A172 (cell line): ENCODE data around the gene CPNE5. TPM values are rescaled to one million over a fixed set of nuclear protein-coding genes. Genes with fewer than 3 reads are reported as not detected.

Experiments used
- DNase-seq: peaks from one replicate; pipeline ENCODE4 v3.0.0-alpha.2; 2015; ENCODE audit warnings: low spot score
- total RNA-seq: library from RNA; depleted of rRNA; stranded (reverse); fragments of >200 nt; shearing (Covaris generic); gene quantifications from 2 replicates; pipeline ENCODE4 v1.2.3, GENCODE V29; 2014

The CPNE5 gene
- total RNA-seq, 1 experiment from 2014 or later = not detected

GRCh38 chr6:36793913-36794712, 45.1 kb downstream of the CPNE5 start:
- DNase-seq = no peak

- no peak for DNase-seq
Observed at GRCh38 chr6:36793296-36793912, 45.8 kb downstream of the CPNE5 start.

- DNase-seq = no peak
Observed at GRCh38 chr6:36791521-36792135, 47.6 kb downstream of the CPNE5 start.

- DNase-seq = no peak
Observed at GRCh38 chr6:36791085-36791484, 48.2 kb downstream of the CPNE5 start.

GRCh38 chr6:36788768-36789167, 50.5 kb downstream of the CPNE5 start:
- DNase-seq = no peak

GRCh38 chr6:36788186-36788585, 51.1 kb downstream of the CPNE5 start:
- DNase-seq = no peak

- DNase-seq = no peak
Observed at GRCh38 chr6:36787210-36787609, 52.0 kb downstream of the CPNE5 start.

GRCh38 chr6:36786055-36786675, 53.1 kb downstream of the CPNE5 start:
- DNase-seq = no peak

- DNase-seq = no peak
Observed at GRCh38 chr6:36784376-36784636, 54.9 kb downstream of the CPNE5 start.

GRCh38 chr6:36783603-36784375, 55.5 kb downstream of the CPNE5 start:
- DNase-seq = no peak

GRCh38 chr6:36781669-36782068, 57.6 kb downstream of the CPNE5 start:
- no peak for DNase-seq

- no peak for DNase-seq
Observed at GRCh38 chr6:36780442-36781177, 58.6 kb downstream of the CPNE5 start.

GRCh38 chr6:36779227-36779626, 60.0 kb downstream of the CPNE5 start:
- DNase-seq = no peak

GRCh38 chr6:36777801-36778200, 61.4 kb downstream of the CPNE5 start:
- DNase-seq = no peak

GRCh38 chr6:36776167-36776566, 63.1 kb downstream of the CPNE5 start:
- no peak for DNase-seq

GRCh38 chr6:36774331-36774730, 64.9 kb downstream of the CPNE5 start:
- no peak for DNase-seq

- no peak for DNase-seq
Observed at GRCh38 chr6:36772397-36772796, 66.8 kb downstream of the CPNE5 start.

GRCh38 chr6:36771145-36771544, 68.1 kb downstream of the CPNE5 start:
- DNase-seq = no peak

- peak; percentile 90 for DNase-seq
Observed at GRCh38 chr6:36769676-36770499, 69.4 kb downstream of the CPNE5 start.

- peak; percentile 75 for DNase-seq
Observed at GRCh38 chr6:36769183-36769675, 70.0 kb downstream of the CPNE5 start.
